GM12874 (cell line): Measurements from ENCODE around the gene LYRM7.

ENCODE experiments used
- TF ChIP-seq, protein P1 (sequence below): IDR thresholded peaks from 2 replicates; pipeline ENCODE4 v1.5.1; 2011; ENCODE audit warnings: low read depth, mild to moderate bottlenecking, control low read depth, low read length, moderate library complexity; ENCODE audit not compliant: insufficient read depth

LYRM7 gene

DNA sequence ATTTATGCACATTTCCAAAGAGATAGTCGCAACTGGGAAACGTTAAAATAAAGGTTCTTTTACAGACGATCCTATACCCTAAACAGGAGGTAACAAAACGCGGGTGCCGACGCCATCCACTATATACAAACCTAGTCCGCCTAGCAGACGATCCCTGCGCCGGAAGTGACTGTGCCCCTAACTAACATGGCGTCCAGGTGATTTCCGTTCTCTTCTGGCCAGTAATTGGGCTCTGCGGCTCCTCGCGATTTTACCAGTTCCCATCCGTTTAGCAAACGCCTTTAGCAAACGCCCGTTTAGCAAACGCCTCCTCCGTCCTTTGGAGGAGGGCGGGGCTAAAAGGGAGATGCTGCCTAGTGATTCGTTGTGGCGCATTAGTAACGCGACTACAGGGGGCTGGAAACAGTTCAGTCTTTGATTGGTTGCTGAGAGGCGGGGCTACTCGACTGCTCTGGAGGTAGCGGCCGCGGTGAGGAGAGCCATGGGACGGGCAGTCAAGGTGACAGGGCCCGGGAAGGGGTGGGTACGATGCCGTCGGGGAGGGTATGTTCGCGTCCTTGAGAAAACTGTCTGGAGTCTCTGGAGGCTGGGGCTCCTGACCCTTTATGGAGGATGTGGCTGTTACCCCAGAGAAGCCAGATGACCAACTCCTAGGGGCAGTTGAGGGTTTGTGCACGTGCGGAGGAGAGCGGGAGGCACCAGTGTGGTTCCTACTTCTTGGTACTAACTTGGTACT lies at the start of gene LYRM7:
Gene LYRM7 (plus strand): TSS at position 405 of the 736 bp plus-strand sequence. CDS start 77 bp downstream, at position 482.
- TF ChIP-seq, protein P1, sequence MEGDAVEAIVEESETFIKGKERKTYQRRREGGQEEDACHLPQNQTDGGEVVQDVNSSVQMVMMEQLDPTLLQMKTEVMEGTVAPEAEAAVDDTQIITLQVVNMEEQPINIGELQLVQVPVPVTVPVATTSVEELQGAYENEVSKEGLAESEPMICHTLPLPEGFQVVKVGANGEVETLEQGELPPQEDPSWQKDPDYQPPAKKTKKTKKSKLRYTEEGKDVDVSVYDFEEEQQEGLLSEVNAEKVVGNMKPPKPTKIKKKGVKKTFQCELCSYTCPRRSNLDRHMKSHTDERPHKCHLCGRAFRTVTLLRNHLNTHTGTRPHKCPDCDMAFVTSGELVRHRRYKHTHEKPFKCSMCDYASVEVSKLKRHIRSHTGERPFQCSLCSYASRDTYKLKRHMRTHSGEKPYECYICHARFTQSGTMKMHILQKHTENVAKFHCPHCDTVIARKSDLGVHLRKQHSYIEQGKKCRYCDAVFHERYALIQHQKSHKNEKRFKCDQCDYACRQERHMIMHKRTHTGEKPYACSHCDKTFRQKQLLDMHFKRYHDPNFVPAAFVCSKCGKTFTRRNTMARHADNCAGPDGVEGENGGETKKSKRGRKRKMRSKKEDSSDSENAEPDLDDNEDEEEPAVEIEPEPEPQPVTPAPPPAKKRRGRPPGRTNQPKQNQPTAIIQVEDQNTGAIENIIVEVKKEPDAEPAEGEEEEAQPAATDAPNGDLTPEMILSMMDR = no peak

DNA sequence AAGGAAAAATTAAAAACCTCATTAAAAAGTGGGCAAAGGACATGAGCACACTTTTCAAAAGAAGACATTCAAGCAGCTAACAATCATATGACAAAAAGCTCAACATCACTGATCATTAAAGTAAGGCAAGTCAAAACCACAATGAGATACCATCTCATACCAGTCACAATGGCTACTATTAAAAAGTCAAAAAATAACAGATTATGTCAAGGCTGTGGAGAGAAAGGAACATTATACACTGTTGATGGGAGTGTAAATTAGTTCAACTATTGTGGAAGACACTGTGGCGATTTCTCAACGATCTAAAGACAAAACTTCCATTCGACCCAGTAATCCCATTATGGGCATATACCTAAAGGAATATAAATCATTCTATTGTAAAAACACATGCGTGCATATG lies 41.4 kb upstream of the LYRM7 start:
- TF ChIP-seq, protein P1 = no peak

DNA sequence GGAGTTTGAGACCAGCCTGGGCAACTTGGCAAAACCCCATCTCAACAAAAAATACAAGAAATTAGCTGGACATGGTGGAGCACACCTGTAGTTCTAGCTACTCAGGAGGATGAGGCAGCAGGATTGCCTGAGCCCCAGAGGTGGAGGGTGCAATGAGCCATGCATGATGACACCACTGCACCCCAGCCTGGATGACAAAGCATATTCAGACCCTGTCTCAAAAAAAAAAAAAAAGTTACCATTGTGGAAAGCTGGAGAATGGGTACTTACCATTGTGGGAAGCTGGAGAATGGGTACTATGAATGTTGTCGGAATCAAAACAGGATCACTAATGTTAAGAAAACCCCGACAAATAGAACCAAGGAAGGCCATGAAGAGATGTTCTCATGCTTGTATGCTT lies 31.4 kb upstream of the LYRM7 start:
- TF ChIP-seq, protein P1 = no peak

DNA sequence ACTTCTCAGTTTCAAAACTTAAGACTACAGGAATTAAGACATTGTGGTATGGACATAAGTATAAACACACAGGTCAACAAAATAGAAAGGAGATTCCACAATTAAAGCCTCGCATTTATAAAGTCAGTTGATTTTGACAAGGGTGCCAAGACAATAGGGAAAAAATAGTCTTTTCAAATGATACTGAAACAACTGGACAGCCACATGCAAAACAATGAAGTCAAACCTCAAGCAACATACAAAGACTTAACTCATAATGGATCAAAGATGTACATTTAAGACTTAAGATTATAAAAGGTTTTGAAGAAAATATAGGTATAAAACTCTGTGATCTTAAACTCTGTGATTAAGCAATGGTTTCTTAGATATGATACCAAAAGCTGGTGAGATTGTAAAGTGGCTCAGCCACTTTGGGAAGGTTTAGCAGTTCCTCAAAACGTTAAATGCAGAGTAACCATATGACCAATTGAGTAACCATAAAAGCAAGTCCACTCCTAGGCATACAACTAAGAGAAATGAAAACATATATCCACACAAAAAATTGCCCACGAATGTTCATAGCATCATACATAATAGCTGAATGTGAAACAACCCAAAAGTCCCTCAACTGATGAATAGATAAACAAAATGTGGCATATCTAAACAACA lies 27.6 kb upstream of the LYRM7 start:
- TF ChIP-seq, protein P1 = no peak

DNA sequence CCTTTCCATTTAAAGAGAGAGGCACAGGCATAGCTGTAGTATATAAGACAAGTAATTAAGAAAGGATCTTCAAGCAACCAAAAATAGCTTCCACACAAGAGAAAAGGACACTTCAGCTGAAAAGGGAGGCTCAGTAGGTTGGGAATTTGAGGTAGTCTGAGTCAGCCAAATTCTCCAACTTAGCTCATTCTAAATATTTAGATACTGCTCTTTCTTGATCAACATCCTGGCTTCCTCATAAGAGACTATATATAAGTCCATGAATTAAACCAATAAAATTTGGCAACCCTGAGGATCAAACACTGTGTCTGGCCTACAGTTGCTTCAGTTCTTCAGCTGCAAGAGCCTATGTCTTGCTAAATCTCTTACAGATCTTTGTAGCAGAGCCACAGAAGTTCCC lies 23.5 kb upstream of the LYRM7 start:
- TF ChIP-seq, protein P1 = no peak

GRCh38 chr5:131148835-131149234 lies 21.9 kb upstream of the LYRM7 start:
- TF ChIP-seq, protein P1 = no peak

DNA sequence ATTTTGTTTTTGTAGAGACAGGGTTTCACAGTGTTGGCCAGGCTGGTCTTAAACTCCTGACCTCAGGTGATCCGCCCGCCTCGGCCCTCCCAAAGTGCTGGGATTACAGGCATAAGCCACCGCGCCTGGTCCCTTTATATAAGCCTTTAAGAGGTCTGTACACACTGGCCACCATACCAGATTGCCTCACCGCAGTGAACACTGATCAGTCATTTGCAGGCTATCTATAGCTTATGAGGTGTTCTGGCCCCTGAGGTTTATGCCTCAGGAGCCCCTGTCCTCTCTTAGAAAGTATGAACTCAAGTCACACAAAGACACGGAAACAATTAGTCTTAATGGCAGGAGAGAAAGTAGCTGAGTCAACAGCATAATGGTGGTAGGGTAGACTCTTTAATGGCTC lies 20.3 kb upstream of the LYRM7 start:
- TF ChIP-seq, protein P1 = no peak
